K562 (cell line): ENCODE results near the gene PIK3R2. TPM values are rescaled to one million over a fixed set of nuclear protein-coding genes. Genes with fewer than 3 reads are reported as not detected.

Experiments
- ATF2 ChIP-seq: sonication (generic); formaldehyde crosslinking; IDR thresholded peaks from 2 replicates; pipeline ENCODE4 v1.8.1; 2022; ENCODE audit warnings: missing genetic modification reagents
- BRD9 ChIP-seq: fragments of 450-650 bp; IDR thresholded peaks from 2 replicates; pipeline ENCODE4 v1.6.1; 2018; ENCODE audit warnings: low read depth; ENCODE audit not compliant: partially characterized antibody
- CCAR2 ChIP-seq: fragments of 200-400 bp; formaldehyde crosslinking; IDR thresholded peaks from 2 replicates; pipeline ENCODE4 v1.6.1; 2017; ENCODE audit warnings: mild to moderate bottlenecking, low read depth, low read length
- CTBP1 ChIP-seq: fragments of 450-650 bp; IDR thresholded peaks from 2 replicates; pipeline ENCODE4 v1.6.1; 2016; ENCODE audit warnings: borderline replicate concordance
- GABPB1 ChIP-seq: sonication (generic); formaldehyde crosslinking; IDR thresholded peaks from 2 replicates; pipeline ENCODE4 v1.8.0; 2022; ENCODE audit warnings: mild to moderate bottlenecking, missing genetic modification reagents
- GATAD2B ChIP-seq: fragments of 450-650 bp; IDR thresholded peaks from 2 replicates; pipeline ENCODE4 v1.6.1; 2017; ENCODE audit warnings: mild to moderate bottlenecking, borderline replicate concordance
- NBN ChIP-seq: fragments of 450-650 bp; IDR thresholded peaks from 2 replicates; pipeline ENCODE4 v1.6.1; 2016; ENCODE audit warnings: low read depth, mild to moderate bottlenecking
- NR1H2 ChIP-seq: sonication (generic); formaldehyde crosslinking; IDR thresholded peaks from 2 replicates; pipeline ENCODE4 v1.4.0; 2020; ENCODE audit warnings: mild to moderate bottlenecking, missing genetic modification reagents
- POLR2A ChIP-seq: fragments of 450-650 bp; conservative IDR thresholded peaks from 2 replicates; pipeline ENCODE4 v1.6.1; 2016
- PRDM10 ChIP-seq: fragments of 450-650 bp; IDR thresholded peaks from 2 replicates; pipeline ENCODE4 v1.6.1; 2018; ENCODE audit not compliant: partially characterized antibody
- SMARCE1 ChIP-seq: fragments of 450-650 bp; IDR thresholded peaks from 2 replicates; pipeline ENCODE4 v1.7.1; 2016; ENCODE audit warnings: mild to moderate bottlenecking
- STAT6 ChIP-seq: sonication (generic); formaldehyde crosslinking; IDR thresholded peaks from 2 replicates; pipeline ENCODE4 v1.8.1; 2023; ENCODE audit warnings: mild to moderate bottlenecking, missing genetic modification reagents
- ZNF212 ChIP-seq: fragments of 450-650 bp; formaldehyde crosslinking; IDR thresholded peaks from 2 replicates; pipeline ENCODE4 v1.4.0; 2020; ENCODE audit warnings: mild to moderate bottlenecking
- ZNF740 ChIP-seq, 3 experiments: fragments of 200-800 bp in 1 of 3; sonication (Bioruptor generic) in 1 of 3; sonication (generic) in 1 of 3; formaldehyde crosslinking in 1 of 3; IDR thresholded peaks; 2 replicates each; pipeline versions ENCODE4 v1.6.1 to v1.8.0; 2016 to 2022; ENCODE audit warnings: mild to moderate bottlenecking in 2 of 3, missing compliant biosample characterization in 2 of 3, missing genetic modification characterization in 2 of 3, missing genetic modification reagents in 1 of 3
- polyA plus RNA-seq, 8 experiments: library from polyadenylated mRNA; depleted of rRNA in 4 of 8; stranded (reverse) in 5 of 8; unstranded in 3 of 8; fragments of >200 nt; fragmentation: Nextera tagmentation in 2 of 8; fragmentation: Illumina TruSeq in 1 of 8; extraction: Ambion mirVana in 2 of 8; extraction: Trizol in 1 of 8; gene quantifications; 2 replicates each; pipeline versions ENCODE4 v1.2.1 to v1.2.3, GENCODE V29; 2011 to 2014; ENCODE audit warnings: inconsistent platforms in 1 of 8, missing spikeins in 1 of 8
- total RNA-seq, 7 experiments: library from RNA; depleted of rRNA in 6 of 7; stranded (reverse); fragments of >200 nt in 6 of 7; fragmentation: Illumina TruSeq in 2 of 7; extraction: Trizol in 2 of 7; gene quantifications; 2 replicates each; pipeline versions ENCODE4 v1.2.1 to v1.2.3, GENCODE V29; 2011 to 2021; ENCODE audit warnings: low replicate concordance in 1 of 7

Gene PIK3R2
- total and polyA plus RNA-seq, 9 of the 15 experiments (the other 6 are each of a cell fraction or from before 2014, with no cell fraction given), result 0.39 to 37.9 (median 5.3) TPM

GRCh38 chr19:18204394-18205199 lies 51.6 kb downstream of the PIK3R2 start (continued):
- peak; percentile 99 for TF ChIP-seq PRDM10
- 0 out of 2 replicates have a peak, but pooled peaks have one; percentile 44 for TF ChIP-seq SMARCE1
- peak; percentile 80; the same call in 1 of the 2 replicates for TF ChIP-seq GATAD2B
- TF ChIP-seq POLR2A, result peak; percentile 53; the same call in 1 of the 2 replicates
- peak; percentile 24 for TF ChIP-seq BRD9
- TF ChIP-seq ATF2, result no peak
- peak; percentile 95 for TF ChIP-seq ZNF740 (CRISPR knock-in tag; IDR thresholded peaks at IDR 0.05)
- TF ChIP-seq ZNF740 (tag; IDR thresholded peaks at IDR 0.05), result peak in 1 of 2 experiments; percentile 96; a peak in 2 of 4 replicates
- no peak for TF ChIP-seq ZNF212 (CRISPR knock-in tag)
- no peak for TF ChIP-seq NR1H2 (CRISPR knock-in tag)
- no peak for TF ChIP-seq STAT6
- peak; percentile 14; the same call in 1 of the 2 replicates for TF ChIP-seq GABPB1 (CRISPR knock-in tag)
- TF ChIP-seq CCAR2, result no peak
- no peak for TF ChIP-seq NBN
- TF ChIP-seq CTBP1, result no peak
